Thyroid gland (tissue), 4 donors: ENCODE measurements around the gene AKAP12.

Source experiments
- CTCF ChIP-seq, 6 experiments: fragments of 200-600 bp in 3 of 6; fragments of 450-650 bp in 3 of 6; sonication (generic) in 3 of 6; IDR thresholded peaks; one replicate each; pipeline ENCODE4 v1.5.1; 2016 to 2019; ENCODE audit warnings: antibody characterized with exemption in 6 of 6, mild to moderate bottlenecking in 2 of 6, inconsistent platforms in 1 of 6, moderate library complexity in 1 of 6
- POLR2A ChIP-seq, 2 donors: fragments of 450-650 bp; IDR thresholded peaks; one replicate each; pipeline ENCODE4 v1.6.1; 2017; ENCODE audit warnings: antibody characterized with exemption in 2 of 2, mild to moderate bottlenecking in 2 of 2, moderate library complexity in 1 of 2

GRCh38 chr6:151380848-151381205 is 141.1 kb downstream of the AKAP12 start:
- no peak for TF ChIP-seq CTCF (IDR thresholded peaks at IDR 0.05)
- TF ChIP-seq POLR2A (IDR thresholded peaks at IDR 0.05): no peak
